ENCODE results near the gene MSI2.

- TF ChIP-seq ZNF274 (IDR thresholded peaks at IDR 0.05; ENCODE audit: low read depth, low read length) (no peak), YY1 (IDR thresholded peaks at IDR 0.05; ENCODE audit: insufficient read depth, insufficient read length) (no peak)
Measured at GRCh38 chr17:57495771-57496170, 239.4 kb downstream of the MSI2 start.
